Left ventricle myocardium inferior (tissue), 1 donor: ENCODE measurements around the gene OLIG1. TPM values are rescaled to one million over a fixed set of nuclear protein-coding genes. Genes with fewer than 3 reads are reported as not detected.

Experiments used
- DNase-seq: peaks from one replicate; pipeline ENCODE4 v3.0.0-alpha.2; 2020
- H3K27ac ChIP-seq: fragments of 200-600 bp; replicated peaks from 2 replicates; pipeline ENCODE4 v1.8.0; 2021
- H3K27me3 ChIP-seq: fragments of 200-600 bp; 2 replicates; pipeline ENCODE4 v1.8.0; 2021; ENCODE audit warnings: low read depth
- H3K36me3 ChIP-seq: fragments of 200-600 bp; 2 replicates; pipeline ENCODE4 v1.8.0; 2021
- H3K4me1 ChIP-seq: fragments of 200-600 bp; 2 replicates; pipeline ENCODE4 v1.8.0; 2021
- H3K4me3 ChIP-seq: fragments of 200-600 bp; 2 replicates; pipeline ENCODE4 v1.8.0; 2021; ENCODE audit warnings: mild to moderate bottlenecking, moderate library complexity
- H3K9me3 ChIP-seq: fragments of 200-600 bp; replicated peaks from 2 replicates; pipeline ENCODE4 v1.8.0; 2021
- CTCF ChIP-seq: fragments of 200-600 bp; IDR thresholded peaks from 2 replicates; pipeline ENCODE4 v1.8.0; 2021; ENCODE audit warnings: antibody characterized with exemption, mild to moderate bottlenecking, borderline replicate concordance
- intact Hi-C: fragments of 100-400 bp; cut with micrococcal nuclease; formaldehyde crosslinking; loops from one replicate; pipeline ENCODE4 v1.11.0; 2022
- total RNA-seq: library from RNA; stranded (reverse); fragmentation: NEBNext Ultra II Directional; extraction: Animal tissue kit (Norgen Biotek cat#: 25700); gene quantifications from one replicate; pipeline ENCODE4 v1.2.1, GENCODE V29; 2021
- donor health status: DM: no; HTN: yes; CAD: no; lungs with severe emphysema.

The OLIG1 gene
- total RNA-seq, 1 donor from 2014 or later: 0.22 TPM

GRCh38 chr21:33112151-33112550 lies 42.2 kb downstream of the OLIG1 start:
- Histone ChIP-seq H3K27me3 (peaks cover 98% of the 10 kb centered on the region), H3K9me3 (no peaks in the 10 kb centered on the region), H3K27ac (no peak overlapping the region), H3K4me1 (peaks cover 13% of the 10 kb centered on the region), H3K36me3 (no peaks in the 10 kb centered on the region), H3K4me3 (no peak overlapping the region)
- no peak for TF ChIP-seq CTCF
- intact Hi-C loops: no loop called here
- no peak for DNase-seq

- intact Hi-C loops: no loop called here
- TF ChIP-seq CTCF: no peak
- H3K27me3 ChIP-seq: peaks cover 98% of the 10 kb centered on the region
Measured at GRCh38 chr21:33112681-33113080, 42.7 kb downstream of the OLIG1 start.

GRCh38 chr21:33113131-33113530 lies 43.2 kb downstream of the OLIG1 start:
- Histone ChIP-seq H3K4me1 (peaks cover 13% of the 10 kb centered on the region), H3K36me3 (no peaks in the 10 kb centered on the region), H3K27ac (no peak overlapping the region), H3K4me3 (no peak overlapping the region), H3K27me3 (peaks cover 98% of the 10 kb centered on the region), H3K9me3 (no peaks in the 10 kb centered on the region)
- intact Hi-C loops: no loop called here
- no peak for TF ChIP-seq CTCF
- no peak for DNase-seq

More at GRCh38 chr21:33112681-33113080, 42.7 kb downstream of the OLIG1 start:
- Histone ChIP-seq H3K36me3 (no peaks in the 10 kb centered on the region), H3K27ac (no peak overlapping the region), H3K9me3 (no peaks in the 10 kb centered on the region), H3K4me3 (no peak overlapping the region), H3K4me1 (peaks cover 13% of the 10 kb centered on the region)
- DNase-seq: no peak

- no peak for DNase-seq
- Histone ChIP-seq H3K9me3 (no peaks in the 10 kb centered on the region), H3K4me1 (peaks cover 12% of the 10 kb centered on the region), H3K27me3 (peaks cover 98% of the 10 kb centered on the region), H3K4me3 (no peak overlapping the region), H3K36me3 (no peaks in the 10 kb centered on the region), H3K27ac (no peak overlapping the region)
- TF ChIP-seq CTCF: no peak
- intact Hi-C loops: no loop called here
Measured at GRCh38 chr21:33114276-33114675, 44.3 kb downstream of the OLIG1 start.

DNA sequence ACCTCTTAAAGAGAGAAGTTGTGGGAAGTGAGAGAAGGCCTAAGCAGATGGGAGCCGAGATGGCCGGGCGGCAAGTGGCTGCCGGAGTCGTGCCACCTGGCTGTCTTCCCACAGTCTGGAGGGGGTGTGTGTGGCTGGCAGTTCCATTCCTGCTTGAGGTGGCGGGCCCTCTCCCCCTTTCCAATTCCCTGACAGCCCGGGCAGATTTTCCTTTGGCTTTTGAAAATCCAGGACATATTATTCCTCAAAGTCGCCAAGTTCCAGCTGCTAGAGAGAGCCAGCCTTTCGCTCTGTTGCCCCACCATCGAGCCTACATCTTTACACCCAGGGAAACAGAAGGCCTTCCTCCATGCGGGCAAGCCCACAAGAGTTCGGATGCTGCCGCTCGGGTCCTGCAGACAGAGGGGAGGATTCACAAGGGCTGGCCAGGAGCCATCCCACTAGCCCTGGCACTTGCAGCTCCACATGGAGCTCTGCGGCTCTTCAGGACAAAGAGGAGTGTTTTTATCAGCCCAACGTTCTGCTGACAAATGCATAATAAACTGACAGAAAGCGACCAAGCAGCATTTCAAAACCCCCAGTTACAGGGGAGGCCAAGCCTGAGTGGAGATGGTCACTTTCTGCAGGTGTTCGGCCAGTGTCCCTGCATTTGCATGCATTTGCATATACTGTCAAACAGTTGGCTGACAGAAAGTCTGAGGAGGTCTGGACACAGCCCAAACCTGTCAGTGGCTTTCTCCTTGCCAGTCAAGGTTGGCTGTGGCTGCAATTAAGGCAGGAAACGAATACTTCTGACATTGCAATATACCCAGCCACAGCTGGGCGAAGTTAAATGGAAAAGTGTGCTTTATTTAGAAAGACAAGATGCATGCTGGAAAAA lies 45.9 kb downstream of the OLIG1 start:
- Histone ChIP-seq H3K27me3 (peaks cover 97% of the 10 kb centered on the region), H3K27ac (no peak overlapping the region), H3K4me1 (peaks cover 7% of the 10 kb centered on the region), H3K4me3 (no peak overlapping the region), H3K9me3 (no peaks in the 10 kb centered on the region), H3K36me3 (no peaks in the 10 kb centered on the region)
- intact Hi-C loops: no loop called here
- no peak for TF ChIP-seq CTCF
- no peak for DNase-seq
